H9 (cell line): ENCODE data around the gene KCNG2. TPM values are rescaled to one million over a fixed set of nuclear protein-coding genes. Genes with fewer than 3 reads are reported as not detected.
A peak's percentile ranks its signal among the peaks of the same experiment; 100 is the strongest.

Source experiments
- DNase-seq: peaks from one replicate; pipeline ENCODE4 v3.0.0-alpha.2; 2017
- H2AFZ ChIP-seq: one replicate; pipeline ENCODE4 v1.6.1; 2013; ENCODE audit warnings: mild to moderate bottlenecking, low read length, control low read depth, moderate library complexity
- H2AK5ac ChIP-seq: 2 replicates; pipeline ENCODE4 v1.6.1; 2013; ENCODE audit warnings: low read length, control low read depth, mixed read lengths; ENCODE audit not compliant: insufficient read length
- H2BK120ac ChIP-seq: one replicate; pipeline ENCODE4 v1.6.1; 2013; ENCODE audit warnings: low read depth, mild to moderate bottlenecking, low read length, control low read depth, inconsistent platforms; ENCODE audit not compliant: poor library complexity, severe bottlenecking
- H2BK12ac ChIP-seq: 2 replicates; pipeline ENCODE4 v1.6.1; 2013; ENCODE audit warnings: low read length, control low read depth, mixed read lengths, low read depth; ENCODE audit not compliant: insufficient read length
- H2BK15ac ChIP-seq: 2 replicates; pipeline ENCODE4 v1.6.1; 2013; ENCODE audit warnings: low read depth, low read length, control low read depth
- H2BK20ac ChIP-seq: one replicate; pipeline ENCODE4 v1.6.1; 2013; ENCODE audit warnings: low read depth, mild to moderate bottlenecking, low read length, control low read depth, inconsistent platforms; ENCODE audit not compliant: poor library complexity, severe bottlenecking
- H2BK5ac ChIP-seq: 2 replicates; pipeline ENCODE4 v1.6.1; 2013; ENCODE audit warnings: low read length, control low read depth, mixed read lengths; ENCODE audit not compliant: insufficient read length
- H3K14ac ChIP-seq: 2 replicates; pipeline ENCODE4 v1.6.1; 2013; ENCODE audit warnings: low read length, control low read depth; ENCODE audit not compliant: insufficient read depth
- H3K18ac ChIP-seq: 2 replicates; pipeline ENCODE4 v1.6.1; 2013; ENCODE audit warnings: low read depth, mild to moderate bottlenecking, mixed read lengths, low read length, control low read depth; ENCODE audit not compliant: insufficient read length
- H3K23ac ChIP-seq: 2 replicates; pipeline ENCODE4 v1.6.1; 2013; ENCODE audit warnings: low read length, control low read depth, mixed read lengths, low read depth; ENCODE audit not compliant: insufficient read length
- H3K23me2 ChIP-seq: 2 replicates; pipeline ENCODE4 v1.6.1; 2013; ENCODE audit warnings: low read depth, mild to moderate bottlenecking, mixed read lengths, low read length, control low read depth; ENCODE audit not compliant: insufficient read length, poor library complexity, severe bottlenecking
- H3K27ac ChIP-seq: 2 replicates; pipeline ENCODE4 v1.5.1; 2013; ENCODE audit warnings: low read length, control low read depth, mixed read lengths, low read depth; ENCODE audit not compliant: insufficient read length
- H3K27me3 ChIP-seq: 2 replicates; pipeline ENCODE4 v1.6.1; 2013; ENCODE audit warnings: low read length, control low read depth, inconsistent platforms; ENCODE audit not compliant: insufficient read depth
- H3K4ac ChIP-seq: 2 replicates; pipeline ENCODE4 v1.6.1; 2013; ENCODE audit warnings: low read depth, mild to moderate bottlenecking, control low read depth, inconsistent platforms, low read length, moderate library complexity
- H3K4me1 ChIP-seq: 2 replicates; pipeline ENCODE4 v1.6.1; 2013; ENCODE audit warnings: low read length, control low read depth, inconsistent platforms; ENCODE audit not compliant: insufficient read depth
- H3K4me2 ChIP-seq: 2 replicates; pipeline ENCODE4 v1.6.1; 2013; ENCODE audit warnings: low read length, control low read depth, mixed read lengths; ENCODE audit not compliant: insufficient read length, insufficient read depth
- H3K56ac ChIP-seq: 2 replicates; pipeline ENCODE4 v1.6.1; 2013; ENCODE audit warnings: low read depth, mild to moderate bottlenecking, mixed read lengths, low read length, control low read depth; ENCODE audit not compliant: insufficient read length
- H3K79me1 ChIP-seq: 2 replicates; pipeline ENCODE4 v1.6.1; 2013; ENCODE audit warnings: low read depth, mild to moderate bottlenecking, moderate library complexity, low read length, control low read depth, inconsistent platforms; ENCODE audit not compliant: insufficient read depth, poor library complexity, severe bottlenecking
- H3K79me2 ChIP-seq: 2 replicates; pipeline ENCODE4 v1.6.1; 2013; ENCODE audit warnings: low read length, control low read depth, inconsistent platforms; ENCODE audit not compliant: insufficient read depth
- H3K9ac ChIP-seq: 2 replicates; pipeline ENCODE4 v1.6.1; 2013; ENCODE audit warnings: low read length, control low read depth, mixed read lengths; ENCODE audit not compliant: insufficient read length; ENCODE audit errors: extremely low read depth
- H3K9me3 ChIP-seq: one replicate; pipeline ENCODE4 v1.6.1; 2013; ENCODE audit warnings: low read depth, low read length, inconsistent platforms; ENCODE audit not compliant: control insufficient read depth
- H3T11ph ChIP-seq: one replicate; pipeline ENCODE4 v1.6.1; 2013; ENCODE audit warnings: mild to moderate bottlenecking, low read length, control low read depth, inconsistent platforms
- H4K20me1 ChIP-seq: one replicate; pipeline ENCODE4 v1.6.1; 2013; ENCODE audit not compliant: control insufficient read depth, insufficient read length, insufficient read depth
- H4K5ac ChIP-seq: 2 replicates; pipeline ENCODE4 v1.6.1; 2013; ENCODE audit warnings: low read depth, mild to moderate bottlenecking, mixed read lengths, low read length, control low read depth; ENCODE audit not compliant: insufficient read length
- H4K8ac ChIP-seq: replicated peaks from 2 replicates; pipeline ENCODE4 v1.6.1; 2013; ENCODE audit warnings: low read length, control low read depth, mixed read lengths, low read depth; ENCODE audit not compliant: insufficient read length
- H4K91ac ChIP-seq: 2 replicates; pipeline ENCODE4 v1.6.1; 2013; ENCODE audit warnings: low read depth, mild to moderate bottlenecking, moderate library complexity, mixed read lengths, low read length, control low read depth; ENCODE audit not compliant: insufficient read length
- H3K27ac Mint-ChIP-seq, 3 experiments: 2 replicates in 2 of 3; 3 replicates in 1 of 3; pipeline ENCODE4 v1.8.0; 2020 to 2021; ENCODE audit warnings: mixed read lengths in 3 of 3, mild to moderate bottlenecking in 1 of 3, moderate library complexity in 1 of 3
- H3K27me3 Mint-ChIP-seq: 2 replicates; pipeline ENCODE4 v1.8.0; 2021; ENCODE audit warnings: low read depth, mild to moderate bottlenecking, moderate library complexity, mixed read lengths
- H3K36me3 Mint-ChIP-seq, 3 experiments: 2 replicates in 2 of 3; 3 replicates in 1 of 3; pipeline ENCODE4 v1.8.0; 2020 to 2021; ENCODE audit warnings: low read depth in 3 of 3, mixed read lengths in 3 of 3; ENCODE audit not compliant: insufficient read depth in 1 of 3
- H3K4me1 Mint-ChIP-seq, 2 experiments: 2 replicates each; pipeline ENCODE4 v1.8.0; 2020; ENCODE audit warnings: mixed read lengths in 2 of 2
- H3K4me3 Mint-ChIP-seq, 2 experiments: 2 replicates in 1 of 2; 3 replicates in 1 of 2; pipeline ENCODE4 v1.8.0; 2020 to 2021; ENCODE audit warnings: mild to moderate bottlenecking in 2 of 2, mixed read lengths in 2 of 2, moderate library complexity in 1 of 2
- H3K9me3 Mint-ChIP-seq, 2 experiments: 2 replicates in 1 of 2; 3 replicates in 1 of 2; pipeline ENCODE4 v1.8.0; 2020; ENCODE audit warnings: mild to moderate bottlenecking in 2 of 2, mixed read lengths in 2 of 2, moderate library complexity in 1 of 2
- WGBS: extraction: QIAGEN DNeasy Blood & Tissue Kit; methylation state at CpG from one replicate; pipeline ENCODE4 v1.1.7; 2013; ENCODE audit warnings: missing lambda C conversion rate, low lambda C conversion rate, mixed read lengths; ENCODE audit not compliant: insufficient read length; ENCODE audit errors: extremely low coverage; 5-methylcytosine and 5-hydroxymethylcytosine counted together
- total RNA-seq: library from RNA; stranded (reverse); gene quantifications from 2 replicates; pipeline ENCODE4 v1.2.1, GENCODE V29; 2021
- TF ChIP-seq, protein P1 (sequence below): fragments of 200-600 bp; sonication (generic); conservative IDR thresholded peaks from 3 replicates; pipeline ENCODE4 v1.8.0; 2021; ENCODE audit warnings: antibody characterized with exemption, mild to moderate bottlenecking

Gene KCNG2
- total RNA-seq, 1 experiment from 2014 or later, result 0.15 TPM

DNA sequence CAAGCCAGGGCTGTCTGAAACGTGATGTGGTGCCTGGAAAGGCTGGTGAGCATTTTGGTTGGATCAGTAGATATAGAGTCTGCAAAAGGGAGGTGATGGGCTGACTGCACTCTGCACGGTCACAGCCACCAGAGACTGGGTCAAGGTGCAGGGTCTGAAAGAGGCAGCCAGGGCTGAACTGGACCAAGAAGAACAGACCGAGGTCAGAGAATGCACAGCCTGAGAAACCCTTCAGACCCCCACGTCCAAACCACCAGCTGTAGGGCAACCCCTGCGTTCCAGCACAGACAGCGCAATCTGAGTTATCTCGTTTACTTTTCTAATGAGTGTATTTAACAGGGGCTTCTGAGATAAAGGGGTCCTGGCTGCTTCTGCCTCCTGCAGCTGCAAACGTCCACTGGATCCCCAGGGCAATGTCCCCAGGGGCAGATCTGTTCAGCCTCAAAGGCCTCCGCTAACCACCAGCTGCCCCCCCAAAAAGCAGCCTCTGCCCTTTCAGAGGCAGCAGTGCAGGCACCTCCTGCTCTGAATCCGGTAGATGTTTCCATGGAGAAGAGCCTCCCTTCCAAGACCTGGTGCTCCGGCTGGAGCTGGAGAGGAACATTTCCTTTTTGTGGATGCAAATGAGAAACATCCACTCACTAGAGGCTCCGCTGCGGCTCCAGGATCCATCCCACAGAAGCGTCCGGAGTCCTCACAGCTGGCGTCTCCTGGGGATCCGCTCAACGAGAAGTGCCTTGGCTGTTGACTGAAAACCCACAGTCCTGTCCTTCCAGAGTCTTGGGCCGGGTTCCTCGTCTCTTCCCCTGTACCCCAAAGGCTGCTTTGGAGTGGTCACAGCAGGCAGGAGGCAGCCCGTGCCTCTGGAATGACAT, 970 bp upstream of the KCNG2 start:
- H3K79me1 ChIP-seq, result no peaks in the 10 kb centered on the region
- H2BK12ac ChIP-seq, result no peak overlapping the region
- H3K4me1 ChIP-seq, result no peaks in the 10 kb centered on the region; the same call in 1 of the 2 replicates
- H3K23ac ChIP-seq, result no peak overlapping the region
- no peak overlapping the region for H3K18ac ChIP-seq
- no peak overlapping the region for H2BK120ac ChIP-seq
- H4K91ac ChIP-seq, result no peak overlapping the region
- H3K36me3 Mint-ChIP-seq, result no peaks in the 10 kb centered on the region
- peaks cover 3% of the 10 kb centered on the region for H3K23me2 ChIP-seq
- H2AFZ ChIP-seq, result no peak overlapping the region
- H2AK5ac ChIP-seq, result no peak overlapping the region
- H3K4me2 ChIP-seq, result peak overlapping the region; percentile 12
- H2BK5ac ChIP-seq, result no peak overlapping the region
- H3K27ac ChIP-seq, result no peak overlapping the region
- no peak for DNase-seq
- H4K5ac ChIP-seq, result no peak overlapping the region
- no peaks in the 10 kb centered on the region for H3K79me2 ChIP-seq
- no peak overlapping the region for H3T11ph ChIP-seq
- H3K27me3 Mint-ChIP-seq, result peaks cover 84% of the 10 kb centered on the region
- no peak overlapping the region for H3K4ac ChIP-seq
- H3K56ac ChIP-seq, result no peak overlapping the region
- no peak overlapping the region for H3K27ac Mint-ChIP-seq
- no CpG with 5 or more reads among the region's 21 CpGs for WGBS
- peaks cover 26% of the 10 kb centered on the region; the same call in 1 of the 2 replicates for H3K27me3 ChIP-seq
- no peaks in the 10 kb centered on the region for H4K20me1 ChIP-seq
- no peak overlapping the region for H3K9ac ChIP-seq
- peaks cover 13 to 15% of the 10 kb centered on the region in 2 experiments for H3K4me1 Mint-ChIP-seq
- peaks cover 3% of the 10 kb centered on the region in 2 experiments; a peak in 3 of 5 replicates for H3K9me3 Mint-ChIP-seq
- H3K14ac ChIP-seq, result no peak overlapping the region
- peak overlapping the region; percentile 51 to 78 for H3K4me3 Mint-ChIP-seq
- no peak overlapping the region for H2BK15ac ChIP-seq
- no peak overlapping the region for H4K8ac ChIP-seq
- H3K9me3 ChIP-seq, result no peaks in the 10 kb centered on the region
- TF ChIP-seq, protein P1, sequence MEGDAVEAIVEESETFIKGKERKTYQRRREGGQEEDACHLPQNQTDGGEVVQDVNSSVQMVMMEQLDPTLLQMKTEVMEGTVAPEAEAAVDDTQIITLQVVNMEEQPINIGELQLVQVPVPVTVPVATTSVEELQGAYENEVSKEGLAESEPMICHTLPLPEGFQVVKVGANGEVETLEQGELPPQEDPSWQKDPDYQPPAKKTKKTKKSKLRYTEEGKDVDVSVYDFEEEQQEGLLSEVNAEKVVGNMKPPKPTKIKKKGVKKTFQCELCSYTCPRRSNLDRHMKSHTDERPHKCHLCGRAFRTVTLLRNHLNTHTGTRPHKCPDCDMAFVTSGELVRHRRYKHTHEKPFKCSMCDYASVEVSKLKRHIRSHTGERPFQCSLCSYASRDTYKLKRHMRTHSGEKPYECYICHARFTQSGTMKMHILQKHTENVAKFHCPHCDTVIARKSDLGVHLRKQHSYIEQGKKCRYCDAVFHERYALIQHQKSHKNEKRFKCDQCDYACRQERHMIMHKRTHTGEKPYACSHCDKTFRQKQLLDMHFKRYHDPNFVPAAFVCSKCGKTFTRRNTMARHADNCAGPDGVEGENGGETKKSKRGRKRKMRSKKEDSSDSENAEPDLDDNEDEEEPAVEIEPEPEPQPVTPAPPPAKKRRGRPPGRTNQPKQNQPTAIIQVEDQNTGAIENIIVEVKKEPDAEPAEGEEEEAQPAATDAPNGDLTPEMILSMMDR, result no peak
- no peak overlapping the region for H2BK20ac ChIP-seq
